Ectodermal cell (in vitro differentiated cells): ENCODE results near the gene TAX1BP3.
A peak's percentile ranks its signal among the peaks of the same experiment; 100 is the strongest.

ENCODE experiments used
- H3K27ac ChIP-seq: 2 replicates; pipeline ENCODE4 v1.7.0; 2013; ENCODE audit warnings: mild to moderate bottlenecking, low read depth, low read length; ENCODE audit not compliant: insufficient read depth, poor library complexity, severe bottlenecking
- H3K27me3 ChIP-seq: 2 replicates; pipeline ENCODE4 v1.7.0; 2013; ENCODE audit warnings: mild to moderate bottlenecking, low read length; ENCODE audit not compliant: insufficient read depth, control insufficient read depth, poor library complexity, severe bottlenecking
- H3K36me3 ChIP-seq: one replicate; pipeline ENCODE4 v1.7.0; 2013; ENCODE audit warnings: low read length; ENCODE audit not compliant: control insufficient read depth, insufficient read depth
- H3K4me1 ChIP-seq: one replicate; pipeline ENCODE4 v1.7.0; 2013; ENCODE audit warnings: low read length; ENCODE audit not compliant: control insufficient read depth, insufficient read depth
- H3K4me3 ChIP-seq: 2 replicates; pipeline ENCODE4 v1.7.0; 2013; ENCODE audit warnings: low read depth, low read length, control low read depth; ENCODE audit not compliant: insufficient read depth
- H3K9me3 ChIP-seq: 2 replicates; pipeline ENCODE4 v1.7.0; 2013; ENCODE audit warnings: mild to moderate bottlenecking, low read length, moderate library complexity; ENCODE audit not compliant: control insufficient read depth
- WGBS, 2 experiments: methylation state at CpG; one replicate each; pipeline ENCODE4 v1.1.7; 2013; ENCODE audit warnings: missing lambda C conversion rate in 2 of 2; 5-methylcytosine and 5-hydroxymethylcytosine counted together

The TAX1BP3 gene

DNA sequence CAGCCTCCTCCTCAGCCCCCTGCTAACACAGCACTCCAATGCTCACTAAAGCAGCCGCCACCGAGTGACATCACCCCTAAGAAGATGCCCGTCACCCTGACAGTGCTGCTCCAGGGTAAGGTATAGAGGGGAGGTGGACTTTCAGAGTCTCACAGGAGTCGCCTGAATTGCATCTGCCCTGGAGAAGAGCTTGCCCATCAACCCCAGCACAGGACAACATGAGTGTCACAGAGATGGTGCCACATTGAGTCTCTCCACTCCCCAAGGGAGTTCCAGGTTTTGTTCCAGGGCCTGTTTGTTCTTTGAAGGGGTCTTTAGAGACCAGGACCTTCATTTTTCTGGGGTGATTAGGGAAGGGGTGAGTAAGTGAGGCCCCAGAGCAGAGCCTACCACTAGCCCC, 29.8 kb upstream of the TAX1BP3 start:
- Histone ChIP-seq H3K4me3 (no peak overlapping the region), H3K4me1 (peaks cover 3% of the 10 kb centered on the region), H3K27ac (no peak overlapping the region), H3K9me3 (no peaks in the 10 kb centered on the region), H3K36me3 (no peaks in the 10 kb centered on the region), H3K27me3 (peaks cover 51% of the 10 kb centered on the region)
- 89% methylated on average over 4 of the region's 4 CpGs for WGBS, 2 experiments

DNA sequence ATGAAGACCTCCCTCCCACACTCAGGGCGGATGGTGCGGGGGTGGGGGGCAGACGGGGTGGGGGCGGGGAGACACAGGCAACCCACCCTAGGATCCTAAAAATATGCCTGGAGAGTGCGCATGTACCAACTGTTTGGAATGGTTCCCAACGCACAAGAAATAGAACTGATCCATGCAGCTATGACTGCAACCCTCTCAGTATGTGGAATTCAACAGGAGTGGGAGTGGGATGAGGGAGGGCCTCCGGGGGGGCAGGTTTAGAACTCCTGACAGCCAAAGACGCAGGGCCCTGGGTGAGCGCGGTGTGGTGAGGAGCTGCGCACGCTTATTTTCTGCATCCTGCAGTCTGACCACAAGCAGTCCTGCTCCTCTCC, 28.7 kb upstream of the TAX1BP3 start:
- H3K4me1 ChIP-seq = peaks cover 3% of the 10 kb centered on the region
- no peak overlapping the region for H3K27ac ChIP-seq
- no peaks in the 10 kb centered on the region for H3K36me3 ChIP-seq
- peaks cover 51% of the 10 kb centered on the region for H3K27me3 ChIP-seq
- 66 to 71% methylated on average over 12 of the region's 12 CpGs for WGBS, 2 experiments
- no peak overlapping the region for H3K4me3 ChIP-seq
- H3K9me3 ChIP-seq = no peaks in the 10 kb centered on the region

DNA sequence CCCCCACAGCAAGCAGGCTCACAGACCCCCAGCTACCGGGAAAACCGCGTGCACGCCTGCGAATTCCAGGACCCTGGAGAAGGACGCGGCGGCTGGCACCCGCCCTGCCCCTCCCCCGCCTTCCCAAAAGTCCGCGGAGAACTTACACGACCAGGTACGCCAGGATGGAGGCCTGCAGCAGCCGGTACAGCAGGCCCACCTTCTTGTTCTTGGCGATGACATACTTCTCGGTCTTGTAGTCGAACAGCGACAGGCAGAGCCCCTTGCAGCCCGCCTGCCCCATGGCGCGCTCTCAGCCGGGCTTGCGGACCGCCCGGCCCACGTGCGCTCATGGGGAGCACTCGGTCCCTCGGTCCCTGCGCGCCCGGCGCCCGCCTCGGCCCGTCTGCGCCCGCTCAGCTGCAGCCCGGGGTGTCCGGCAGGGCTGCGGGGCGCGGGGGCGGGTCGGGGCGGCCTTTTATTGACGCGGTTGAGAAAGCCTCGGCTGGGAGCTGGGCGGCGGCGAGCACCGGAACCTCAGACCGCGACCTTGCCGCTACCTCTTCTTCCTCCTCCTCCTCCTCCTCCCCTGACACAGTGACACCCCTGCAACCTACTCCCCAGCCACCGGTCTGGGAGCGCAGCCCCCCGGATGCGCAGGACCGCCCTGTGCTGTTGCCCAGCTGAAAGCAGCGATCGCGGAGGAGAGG, 27.5 kb upstream of the TAX1BP3 start, which contains the start of gene P2RX5:
TSS of gene P2RX5 (minus strand) at position 433 of the 689 bp plus-strand sequence. CDS start at position 283, 150 bp downstream.
- Histone ChIP-seq H3K4me1 (peaks cover 3% of the 10 kb centered on the region), H3K27me3 (peaks cover 51% of the 10 kb centered on the region), H3K4me3 (peak within 1 kb of the TSS; percentile 24), H3K27ac (no peak within 1 kb of the TSS), H3K9me3 (no peaks in the 10 kb centered on the region), H3K36me3 (no peaks in the 10 kb centered on the region)
- WGBS, 2 experiments = 1% methylated on average over 57 to 60 of the region's 65 CpGs

DNA sequence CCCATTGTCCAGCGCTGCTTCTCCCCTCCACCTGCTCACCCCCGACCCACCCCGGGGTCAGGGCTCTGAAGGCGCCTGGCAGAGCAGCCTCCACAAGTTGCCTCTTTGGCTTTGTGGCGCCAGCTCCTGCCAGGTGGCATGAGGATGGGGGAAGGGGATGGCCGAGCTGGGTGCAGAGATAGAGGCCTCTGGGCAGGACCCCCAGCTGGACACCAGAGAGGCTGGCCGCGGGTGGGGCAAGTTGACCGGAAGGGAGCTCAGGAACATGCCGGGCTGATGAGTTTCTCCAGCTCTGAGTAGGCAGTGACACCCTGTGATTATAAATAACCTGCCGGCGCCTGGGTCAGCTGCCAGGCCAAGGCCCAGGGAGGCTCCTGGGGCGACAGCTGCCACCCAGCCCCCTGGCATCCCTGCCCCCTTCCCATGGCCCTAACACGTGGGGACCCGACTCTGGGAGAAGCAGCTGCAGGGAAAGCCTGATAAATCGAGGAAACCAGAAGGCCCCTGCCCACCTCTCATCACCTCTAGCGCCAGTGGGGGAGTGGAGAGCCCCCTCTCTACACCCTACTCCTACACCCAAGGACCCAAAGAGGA, 26.8 kb upstream of the TAX1BP3 start:
- Histone ChIP-seq H3K27ac (no peak overlapping the region), H3K27me3 (peaks cover 51% of the 10 kb centered on the region), H3K4me3 (no peak overlapping the region), H3K9me3 (no peaks in the 10 kb centered on the region), H3K36me3 (no peaks in the 10 kb centered on the region), H3K4me1 (peaks cover 3% of the 10 kb centered on the region)
- WGBS, 2 experiments = 24 to 27% methylated on average over 16 of the region's 17 CpGs

DNA sequence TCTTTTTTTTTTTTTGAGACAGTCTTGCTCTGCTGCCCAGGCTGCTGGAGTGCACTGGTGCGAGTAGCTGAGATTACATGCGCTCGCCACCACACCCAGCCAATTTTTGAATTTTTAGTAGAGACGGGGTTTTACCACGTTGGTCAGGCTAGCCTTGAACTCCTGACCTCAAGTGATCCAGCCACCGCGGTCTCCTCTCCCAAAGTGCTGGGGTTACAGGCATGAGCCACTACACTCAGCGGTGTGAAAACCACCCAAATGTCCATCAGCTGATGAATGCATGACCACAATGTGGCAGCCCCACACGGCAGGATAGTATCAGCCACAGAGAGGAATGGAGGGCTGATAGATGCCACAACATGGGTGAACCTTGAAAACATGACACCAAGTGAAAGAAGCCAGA, 25.5 kb upstream of the TAX1BP3 start:
- no peak overlapping the region for H3K27ac ChIP-seq
- 89 to 91% methylated on average over 9 of the region's 9 CpGs for WGBS, 2 experiments

DNA sequence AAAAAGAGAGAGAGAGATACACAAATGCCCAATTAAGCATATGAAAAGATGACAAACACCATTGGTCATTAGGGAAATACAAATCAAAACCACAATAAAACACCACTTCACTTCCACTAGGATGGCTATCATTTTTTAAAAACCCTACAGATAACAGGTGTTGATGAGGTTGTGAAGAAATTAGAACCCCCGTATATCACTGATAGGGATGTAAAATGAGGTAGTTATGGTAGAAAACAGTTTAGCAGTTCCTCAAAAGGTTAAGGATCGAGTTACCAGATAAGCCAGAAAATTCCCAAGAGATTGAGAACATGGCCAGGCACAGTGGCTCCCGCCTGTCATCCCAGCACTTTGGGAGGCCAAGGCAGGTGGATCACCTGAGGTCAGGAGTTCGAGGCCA, 24.8 kb upstream of the TAX1BP3 start:
- WGBS, 2 experiments = 89 to 92% methylated on average over 4 of the region's 4 CpGs
- Histone ChIP-seq H3K36me3 (no peaks in the 10 kb centered on the region), H3K27me3 (peaks cover 46% of the 10 kb centered on the region), H3K4me1 (peaks cover 6% of the 10 kb centered on the region), H3K9me3 (no peaks in the 10 kb centered on the region), H3K27ac (no peak overlapping the region), H3K4me3 (no peak overlapping the region)

More for the DNA sequence above, 25.5 kb upstream of the TAX1BP3 start:
- Histone ChIP-seq H3K4me3 (no peak overlapping the region), H3K27me3 (peaks cover 51% of the 10 kb centered on the region), H3K4me1 (peaks cover 3% of the 10 kb centered on the region), H3K36me3 (no peaks in the 10 kb centered on the region), H3K9me3 (no peaks in the 10 kb centered on the region)

DNA sequence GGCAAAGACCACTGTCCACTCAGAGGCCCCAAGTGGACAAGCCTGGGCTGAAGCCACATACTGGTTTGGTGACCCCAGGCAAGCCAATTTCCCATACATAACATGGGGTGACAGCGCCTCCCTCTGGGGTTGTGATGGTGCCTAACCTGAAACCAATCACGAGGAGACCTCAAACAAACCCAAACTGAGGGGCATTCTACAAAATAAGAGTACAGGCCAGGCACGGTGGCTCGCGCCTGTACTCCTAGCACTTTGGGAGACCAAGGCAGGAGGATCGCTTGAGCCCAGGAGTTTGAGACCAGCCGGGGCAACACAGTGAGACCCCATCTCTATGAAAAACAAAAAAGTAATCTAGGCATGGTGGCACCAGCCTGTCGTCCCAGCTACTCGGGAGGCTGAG, 24.0 kb upstream of the TAX1BP3 start:
- no peak overlapping the region for H3K27ac ChIP-seq
- H3K36me3 ChIP-seq = no peaks in the 10 kb centered on the region
- WGBS, 2 experiments = 86 to 92% methylated on average over 9 of the region's 9 CpGs
- no peaks in the 10 kb centered on the region for H3K9me3 ChIP-seq
- peaks cover 38% of the 10 kb centered on the region for H3K27me3 ChIP-seq
- H3K4me3 ChIP-seq = no peak overlapping the region
- peaks cover 6% of the 10 kb centered on the region for H3K4me1 ChIP-seq

DNA sequence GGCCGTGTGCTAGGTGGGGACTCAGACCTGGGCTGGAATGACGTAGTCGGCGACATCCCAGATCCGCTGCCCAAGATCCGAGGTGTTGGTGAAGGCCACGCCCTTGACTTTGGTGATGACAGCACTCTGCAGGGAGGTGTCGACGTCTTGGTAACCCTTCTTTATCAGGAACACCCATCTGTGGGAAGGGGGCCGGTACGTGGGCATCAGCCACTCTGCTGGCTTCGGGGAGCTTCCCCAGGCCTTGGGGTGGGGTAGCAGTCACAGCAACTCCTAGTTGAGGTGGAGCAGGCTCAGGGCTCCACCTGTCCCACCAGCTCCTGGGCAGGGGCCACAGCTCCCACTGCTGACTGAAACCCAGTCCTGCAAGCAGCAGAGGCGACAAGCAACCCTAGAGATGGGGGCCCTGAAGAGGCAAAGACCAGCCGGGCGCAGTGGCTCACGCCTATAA, 23.3 kb upstream of the TAX1BP3 start:
- no peak overlapping the region for H3K4me3 ChIP-seq
- peaks cover 6% of the 10 kb centered on the region for H3K4me1 ChIP-seq
- no peak overlapping the region for H3K27ac ChIP-seq
- no peaks in the 10 kb centered on the region for H3K9me3 ChIP-seq
- peaks cover 31% of the 10 kb centered on the region for H3K27me3 ChIP-seq
- H3K36me3 ChIP-seq = no peaks in the 10 kb centered on the region
- 91% methylated on average over 16 of the region's 16 CpGs for WGBS, 2 experiments

DNA sequence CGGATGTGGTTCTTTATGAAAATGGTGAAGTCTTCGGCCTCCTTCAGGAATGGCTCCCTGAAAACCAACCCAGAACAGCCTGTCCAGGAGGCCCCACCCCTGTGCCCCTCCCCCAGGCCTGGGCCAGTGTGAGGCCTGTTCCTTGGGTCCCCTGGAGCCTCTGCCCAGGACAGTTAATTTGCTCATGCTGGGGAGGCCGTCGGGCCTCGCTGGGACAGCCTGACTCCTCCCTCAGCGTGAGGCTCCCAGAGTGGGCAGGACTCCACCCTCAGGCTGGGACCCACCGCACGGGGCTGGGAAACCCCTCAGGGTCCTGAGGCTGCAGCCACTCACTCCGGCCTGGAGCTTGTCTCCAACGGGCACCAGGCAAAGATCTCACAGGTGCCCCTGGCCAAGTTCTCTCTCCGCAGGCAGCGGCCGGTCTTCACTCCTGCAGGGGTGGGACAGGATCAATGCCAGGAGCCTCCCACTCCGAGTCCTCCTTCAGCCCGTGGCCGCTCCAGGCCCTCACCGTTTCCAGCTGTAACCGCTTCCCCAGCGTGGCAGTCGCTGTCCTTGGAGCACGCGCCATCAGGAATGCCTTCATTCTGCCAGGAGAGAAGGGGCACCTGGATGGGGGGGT, 21.8 kb upstream of the TAX1BP3 start:
- H3K9me3 ChIP-seq = no peaks in the 10 kb centered on the region
- WGBS, 2 experiments = 87 to 89% methylated on average over 22 of the region's 22 CpGs
- H3K36me3 ChIP-seq = no peaks in the 10 kb centered on the region
- no peak overlapping the region for H3K27ac ChIP-seq
- H3K4me3 ChIP-seq = no peak overlapping the region
- peaks cover 6% of the 10 kb centered on the region for H3K4me1 ChIP-seq
- peaks cover 17% of the 10 kb centered on the region for H3K27me3 ChIP-seq

DNA sequence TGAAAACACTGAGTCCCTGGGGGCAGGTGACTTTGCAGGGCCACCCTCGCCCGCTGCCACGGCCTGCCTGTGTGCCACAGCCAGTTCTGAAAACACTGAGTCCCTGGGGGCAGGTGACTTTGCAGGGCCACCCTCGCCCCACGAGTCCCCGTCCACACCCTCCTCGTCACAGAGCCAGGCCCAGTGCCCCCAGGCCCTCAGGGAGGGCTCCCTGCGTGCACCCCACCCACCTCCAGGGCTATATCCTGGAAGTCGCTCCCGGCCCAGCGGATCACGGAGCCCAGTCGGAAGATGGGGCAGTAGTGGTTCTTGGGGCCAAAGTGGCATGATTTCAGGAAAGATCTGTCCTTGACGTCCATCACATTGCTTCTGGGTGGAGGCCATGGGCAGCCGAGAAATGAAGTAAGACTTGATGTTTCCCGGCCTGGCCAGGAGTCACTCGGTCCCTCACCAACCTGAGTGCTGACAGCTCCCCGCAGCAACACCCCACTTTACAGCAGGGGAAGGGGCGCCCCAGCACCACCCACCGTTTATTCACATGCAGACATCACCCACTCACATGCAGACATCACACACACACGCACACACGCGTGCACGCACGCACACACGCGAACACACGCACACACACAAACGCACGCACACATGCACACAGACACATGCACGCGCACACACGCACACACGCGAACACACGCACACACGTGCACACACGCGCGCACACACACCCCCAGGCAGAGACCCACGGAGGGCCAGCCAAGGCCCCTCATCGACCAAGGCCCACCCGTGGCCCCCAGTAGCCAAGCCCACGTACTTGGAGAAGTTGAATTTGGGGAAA, 21.1 kb upstream of the TAX1BP3 start:
- 94 to 95% methylated on average over 44 of the region's 44 CpGs for WGBS, 2 experiments
- no peaks in the 10 kb centered on the region for H3K36me3 ChIP-seq
- peaks cover 9% of the 10 kb centered on the region for H3K27me3 ChIP-seq
- peaks cover 4% of the 10 kb centered on the region for H3K4me1 ChIP-seq
- no peaks in the 10 kb centered on the region for H3K9me3 ChIP-seq
- H3K27ac ChIP-seq = no peak overlapping the region
- no peak overlapping the region for H3K4me3 ChIP-seq
